ENCODE measurements around the gene MRPS31. TPM values are rescaled to one million over a fixed set of nuclear protein-coding genes. Genes with fewer than 3 reads are reported as not detected.
"Not testable (repeated sequence)": the region's sequence is repeated elsewhere in the genome, so short reads cannot be mapped to it uniquely, and the experiment has no call there.

Gene MRPS31
- total RNA-seq, 1 experiment from 2014 or later, result 19.8 TPM

GRCh38 chr13:40762849-40763248 lies 8.1 kb downstream of the MRPS31 start:
- DNase-seq (ENCODE audit: low read depth), result no peak

- no peak for DNase-seq (ENCODE audit: low read depth)
These were observed 12.2 kb downstream of the MRPS31 start for GRCh38 chr13:40758811-40759210.

GRCh38 chr13:40756042-40756441 lies 14.9 kb downstream of the MRPS31 start:
- no peak for DNase-seq (ENCODE audit: low read depth)

- no peak for DNase-seq (ENCODE audit: low read depth)
These were observed 15.8 kb downstream of the MRPS31 start for GRCh38 chr13:40755082-40755700.

- DNase-seq (ENCODE audit: low read depth), result no peak
These were observed 21.7 kb downstream of the MRPS31 start for GRCh38 chr13:40749327-40749726.

- not testable (repeated sequence) for DNase-seq (ENCODE audit: low read depth)
These were observed 35.8 kb downstream of the MRPS31 start for GRCh38 chr13:40735232-40735548.

- not testable (repeated sequence) for DNase-seq (ENCODE audit: low read depth)
These were observed 36.3 kb downstream of the MRPS31 start for GRCh38 chr13:40734536-40735231.

- DNase-seq (ENCODE audit: low read depth), result no peak
These were observed 38.3 kb downstream of the MRPS31 start for GRCh38 chr13:40732658-40733057.

GRCh38 chr13:40728595-40728994 lies 42.4 kb downstream of the MRPS31 start:
- no peak for DNase-seq (ENCODE audit: low read depth)

- DNase-seq (ENCODE audit: low read depth), result not testable (repeated sequence)
These were observed 56.6 kb downstream of the MRPS31 start for GRCh38 chr13:40714433-40714832.

GRCh38 chr13:40706439-40706838 lies 64.6 kb downstream of the MRPS31 start:
- no peak for DNase-seq (ENCODE audit: low read depth)

GRCh38 chr13:40697711-40698110 lies 73.3 kb downstream of the MRPS31 start:
- no peak for DNase-seq (ENCODE audit: low read depth)

GRCh38 chr13:40694426-40694825 lies 76.6 kb downstream of the MRPS31 start:
- DNase-seq (ENCODE audit: low read depth), result no peak

- DNase-seq (ENCODE audit: low read depth), result peak; percentile 73
These were observed 78.0 kb downstream of the MRPS31 start for GRCh38 chr13:40692946-40693345.

GRCh38 chr13:40688781-40689180 lies 82.2 kb downstream of the MRPS31 start:
- DNase-seq (ENCODE audit: low read depth), result no peak

GRCh38 chr13:40682449-40683240 lies 88.3 kb downstream of the MRPS31 start:
- no peak for DNase-seq (ENCODE audit: low read depth)

GRCh38 chr13:40681341-40682146 lies 89.4 kb downstream of the MRPS31 start:
- peak; percentile 19 for DNase-seq (ENCODE audit: low read depth)

GRCh38 chr13:40680659-40681323 lies 90.2 kb downstream of the MRPS31 start:
- no peak for DNase-seq (ENCODE audit: low read depth)

GRCh38 chr13:40679480-40679985 lies 91.5 kb downstream of the MRPS31 start:
- no peak for DNase-seq (ENCODE audit: low read depth)
